Peyer's patch (tissue), 4 donors: ENCODE results near the gene CSTB.

ENCODE experiments used
- POLR2A ChIP-seq, 2 donors: fragments of 450-650 bp; IDR thresholded peaks; one replicate each; pipeline ENCODE4 v1.5.1; 2017; ENCODE audit warnings: antibody characterized with exemption in 2 of 2, mild to moderate bottlenecking in 2 of 2, moderate library complexity in 2 of 2
- TF ChIP-seq, protein P1 (sequence below), 6 experiments: fragments of 450-650 bp in 4 of 6; fragments of 200-600 bp in 2 of 6; sonication (generic) in 1 of 6; IDR thresholded peaks; one replicate each; pipeline ENCODE4 v1.5.1; 2017 to 2019; ENCODE audit warnings: antibody characterized with exemption in 6 of 6, mild to moderate bottlenecking in 3 of 6, moderate library complexity in 1 of 6

DNA sequence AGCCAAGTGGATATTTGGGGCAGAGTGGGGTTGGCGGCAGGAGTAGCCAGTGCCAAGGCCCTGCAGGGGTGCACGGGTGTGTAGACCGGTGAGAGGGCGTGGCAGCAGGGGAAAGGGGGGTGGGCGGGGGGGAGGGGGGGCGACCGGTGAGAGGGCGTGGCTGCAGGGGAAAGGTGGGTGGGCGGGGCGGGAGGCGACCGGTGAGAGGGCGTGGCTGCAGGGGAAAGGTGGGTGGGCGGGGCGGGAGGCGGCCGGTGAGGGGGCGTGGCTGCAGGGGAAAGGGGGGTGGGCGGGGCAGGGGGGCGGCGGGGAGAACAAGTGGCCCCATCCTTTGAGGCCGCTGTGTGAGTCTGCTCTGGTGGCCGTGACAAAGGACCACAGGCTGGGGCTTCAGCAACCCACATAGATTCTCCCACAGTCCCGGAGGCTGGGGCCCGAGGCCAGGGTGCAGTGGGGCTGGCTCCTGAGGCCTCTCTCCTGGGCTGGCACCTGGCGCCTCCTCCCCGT, 39.1 kb upstream of the CSTB start:
- TF ChIP-seq, protein P1, sequence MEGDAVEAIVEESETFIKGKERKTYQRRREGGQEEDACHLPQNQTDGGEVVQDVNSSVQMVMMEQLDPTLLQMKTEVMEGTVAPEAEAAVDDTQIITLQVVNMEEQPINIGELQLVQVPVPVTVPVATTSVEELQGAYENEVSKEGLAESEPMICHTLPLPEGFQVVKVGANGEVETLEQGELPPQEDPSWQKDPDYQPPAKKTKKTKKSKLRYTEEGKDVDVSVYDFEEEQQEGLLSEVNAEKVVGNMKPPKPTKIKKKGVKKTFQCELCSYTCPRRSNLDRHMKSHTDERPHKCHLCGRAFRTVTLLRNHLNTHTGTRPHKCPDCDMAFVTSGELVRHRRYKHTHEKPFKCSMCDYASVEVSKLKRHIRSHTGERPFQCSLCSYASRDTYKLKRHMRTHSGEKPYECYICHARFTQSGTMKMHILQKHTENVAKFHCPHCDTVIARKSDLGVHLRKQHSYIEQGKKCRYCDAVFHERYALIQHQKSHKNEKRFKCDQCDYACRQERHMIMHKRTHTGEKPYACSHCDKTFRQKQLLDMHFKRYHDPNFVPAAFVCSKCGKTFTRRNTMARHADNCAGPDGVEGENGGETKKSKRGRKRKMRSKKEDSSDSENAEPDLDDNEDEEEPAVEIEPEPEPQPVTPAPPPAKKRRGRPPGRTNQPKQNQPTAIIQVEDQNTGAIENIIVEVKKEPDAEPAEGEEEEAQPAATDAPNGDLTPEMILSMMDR (IDR thresholded peaks at IDR 0.05), result no peak
- no peak for TF ChIP-seq POLR2A (IDR thresholded peaks at IDR 0.05)
